T-helper 22 cell (primary cell): ENCODE results near the gene SLC25A13.
"Not testable (repeated sequence)": the region's sequence is repeated elsewhere in the genome, so short reads cannot be mapped to it uniquely, and the experiment has no call there.

Source experiments
- DNase-seq: peaks from one replicate; pipeline ENCODE4 v3.0.0-alpha.2; 2020; ENCODE audit warnings: low read depth

The SLC25A13 gene

DNA sequence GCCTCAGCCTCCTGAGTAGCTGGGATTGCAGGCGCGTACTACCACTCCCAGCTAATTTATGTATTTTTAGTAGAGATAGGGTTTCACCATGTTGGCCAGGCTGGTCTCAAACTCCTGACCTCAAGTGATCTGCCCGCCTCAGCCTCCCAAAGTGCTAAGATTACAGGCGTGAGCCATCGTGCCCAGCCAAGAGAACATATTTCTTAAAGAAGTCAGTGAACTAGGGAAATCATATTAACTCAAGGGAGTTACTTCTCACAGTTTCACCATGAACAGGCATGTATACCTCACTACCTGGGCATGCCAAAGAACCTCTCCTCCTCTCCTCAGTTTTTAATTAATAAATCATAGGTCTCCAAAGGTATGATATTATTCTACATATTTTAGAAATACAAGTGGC is 24.5 kb downstream of the SLC25A13 start:
- DNase-seq: not testable (repeated sequence)

DNA sequence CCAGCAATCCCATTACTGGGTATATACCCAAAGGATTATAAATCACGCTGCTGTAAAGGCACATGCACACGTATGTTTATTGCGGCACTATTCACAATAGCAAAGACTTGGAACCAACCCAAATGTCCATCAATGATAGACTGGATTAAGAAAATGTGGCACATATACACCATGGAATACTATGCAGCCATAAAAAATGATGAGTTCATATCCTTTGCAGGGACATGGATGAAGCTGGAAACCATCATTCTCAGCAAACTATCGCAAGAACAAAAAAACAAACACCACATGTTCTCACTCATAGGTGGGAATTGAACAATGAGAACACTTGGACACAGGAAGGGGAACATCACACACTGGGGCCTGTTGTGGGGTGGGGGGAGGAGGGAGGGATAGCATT is 28.0 kb downstream of the SLC25A13 start:
- DNase-seq: not testable (repeated sequence)

DNA sequence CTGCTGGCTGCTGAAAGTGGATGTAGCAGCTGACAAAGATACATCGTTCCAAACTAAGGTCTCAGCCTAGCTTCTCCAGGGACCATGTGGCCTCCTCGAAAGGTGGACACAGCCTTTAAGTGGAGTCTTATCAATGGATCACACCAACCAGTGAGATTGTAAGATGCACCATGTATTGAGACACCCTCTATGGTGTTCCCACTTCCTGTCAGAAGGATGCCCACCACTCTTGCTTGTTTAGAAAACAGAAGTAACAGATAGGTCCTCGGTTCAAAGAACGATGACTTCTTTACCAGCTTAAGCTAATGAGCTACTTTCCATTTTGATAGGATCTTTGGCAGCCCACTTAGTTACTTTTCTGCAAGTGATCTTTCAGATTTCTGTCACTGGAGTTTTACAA is 34.3 kb downstream of the SLC25A13 start:
- no peak for DNase-seq

DNA sequence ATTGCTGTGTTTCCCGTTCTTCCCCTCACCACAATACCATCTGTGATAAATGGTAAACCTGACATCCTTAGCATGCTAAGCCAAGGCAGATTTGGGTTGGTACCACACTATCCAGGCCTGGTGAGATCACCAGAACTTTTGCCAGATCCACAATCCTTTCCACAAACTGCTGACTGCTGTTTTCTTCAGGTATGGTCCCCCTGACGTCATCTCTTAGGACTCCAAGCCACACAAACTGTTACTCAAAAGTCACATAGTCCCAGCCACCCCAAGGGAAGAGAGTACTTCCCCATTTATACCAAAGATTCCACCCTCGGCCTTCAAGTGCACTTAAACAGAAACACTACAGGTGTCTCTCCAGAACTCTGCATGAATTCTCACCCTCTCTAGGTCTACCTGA is 34.8 kb downstream of the SLC25A13 start:
- no peak for DNase-seq

DNA sequence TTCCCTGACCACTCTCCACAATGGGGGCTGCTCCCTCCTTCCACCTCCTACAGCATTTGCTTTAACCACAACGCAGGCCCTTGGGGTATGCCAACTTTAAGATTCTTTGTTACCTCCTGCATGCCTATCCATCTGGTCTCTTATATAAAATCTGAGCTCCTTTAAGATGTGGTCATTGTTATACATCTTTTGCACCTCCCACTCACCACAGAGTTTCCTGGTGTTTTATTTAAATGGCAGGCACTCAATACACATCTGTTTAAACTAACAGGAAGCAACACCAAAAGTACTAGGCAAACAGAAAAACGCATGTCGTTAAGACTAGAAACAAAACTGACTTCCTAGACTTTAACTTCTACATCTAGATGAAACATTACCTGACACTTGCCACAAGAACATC is 36.3 kb downstream of the SLC25A13 start:
- DNase-seq: peak; percentile 1

DNA sequence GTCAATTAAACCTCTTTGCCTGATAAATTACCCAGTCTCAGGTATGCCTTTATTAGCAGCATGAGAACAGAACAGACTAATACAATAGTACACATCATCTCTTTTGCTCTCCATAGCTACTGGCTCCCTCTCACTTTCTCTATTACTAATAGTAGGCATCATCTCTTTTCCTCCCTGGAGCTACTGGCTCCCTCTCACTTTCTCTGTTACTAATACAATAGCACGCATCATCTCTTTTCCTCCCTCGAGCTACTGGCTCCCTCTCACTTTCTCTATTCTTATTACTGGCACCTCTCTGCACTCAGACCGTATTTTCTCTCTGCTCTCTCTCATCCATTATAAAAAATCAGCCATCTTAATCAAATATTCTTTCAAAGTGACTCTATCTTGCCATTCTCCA is 37.1 kb downstream of the SLC25A13 start:
- DNase-seq: no peak

DNA sequence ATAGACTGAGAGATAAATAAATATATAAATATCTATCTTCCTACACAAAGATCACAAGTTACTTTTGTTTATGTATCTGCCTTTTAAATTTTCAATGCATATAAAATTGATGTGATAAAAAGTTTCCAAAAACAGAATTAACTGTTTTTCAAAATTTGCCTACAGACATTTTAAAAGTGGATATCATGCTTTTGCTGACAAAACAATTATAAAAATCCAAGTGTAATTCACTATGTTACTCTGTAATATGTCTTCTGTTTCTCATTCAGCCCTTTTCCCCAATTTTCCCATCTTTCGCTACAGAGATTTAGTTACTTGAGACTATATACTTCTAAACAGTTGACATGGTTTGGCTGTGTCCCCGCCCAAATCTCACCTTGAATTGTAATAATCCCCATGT is 37.7 kb downstream of the SLC25A13 start:
- DNase-seq: no peak

DNA sequence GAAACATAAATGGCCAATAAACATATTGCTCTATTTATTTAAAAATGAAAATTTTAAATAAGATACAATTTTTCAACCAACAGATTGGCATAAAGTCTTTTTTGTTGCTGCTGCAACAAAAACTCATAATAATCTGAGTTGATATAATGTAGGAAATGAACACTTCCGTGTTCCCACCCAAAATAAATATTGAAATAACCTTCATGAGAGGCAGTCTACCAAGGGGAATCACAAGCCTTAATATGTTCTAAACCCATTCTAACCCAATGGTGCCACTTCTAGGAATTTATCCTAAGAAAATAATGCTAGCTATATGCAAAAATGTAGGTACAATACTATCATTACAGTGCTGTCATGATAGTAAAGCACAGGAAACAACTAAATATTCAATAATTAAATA is 39.1 kb downstream of the SLC25A13 start:
- no peak for DNase-seq

DNA sequence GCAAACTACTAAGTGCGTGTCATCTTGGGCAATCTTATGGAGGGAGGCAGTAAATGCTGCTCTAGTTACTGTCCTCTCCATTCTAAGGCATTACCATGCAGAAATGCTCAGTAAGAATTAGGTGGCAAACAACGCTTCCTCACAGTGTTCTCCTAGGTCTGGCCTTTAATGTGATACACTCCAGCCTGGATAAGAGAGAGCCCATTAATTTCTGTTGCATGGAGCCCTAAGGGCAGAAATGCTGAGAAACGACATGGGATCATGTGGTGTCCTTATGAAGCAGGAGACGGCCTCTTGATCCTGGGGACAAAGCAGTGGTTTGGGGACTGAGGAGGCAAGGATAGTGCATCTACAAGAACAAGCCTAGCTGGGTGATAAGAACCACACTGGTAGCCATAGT is 44.0 kb downstream of the SLC25A13 start:
- DNase-seq: no peak

DNA sequence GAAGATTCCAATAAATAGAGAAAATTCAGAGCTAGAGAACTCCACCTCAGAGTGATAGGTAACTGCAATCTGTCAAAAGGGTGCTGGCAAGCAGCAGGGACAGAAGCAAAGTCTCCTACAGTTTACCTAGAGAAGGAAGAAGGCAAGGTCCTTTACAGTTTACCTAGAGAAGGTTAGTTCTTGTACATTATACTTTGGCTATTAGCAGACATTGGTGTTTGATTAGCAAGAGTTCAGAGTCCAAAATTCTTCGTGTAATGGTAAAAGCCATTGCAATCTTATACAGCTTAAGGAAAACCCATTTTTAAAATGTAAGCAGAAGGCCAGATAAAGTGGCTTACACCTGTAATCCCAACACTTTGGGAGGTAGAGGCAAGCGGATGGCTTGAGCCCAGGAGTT is 45.9 kb downstream of the SLC25A13 start:
- DNase-seq: no peak

DNA sequence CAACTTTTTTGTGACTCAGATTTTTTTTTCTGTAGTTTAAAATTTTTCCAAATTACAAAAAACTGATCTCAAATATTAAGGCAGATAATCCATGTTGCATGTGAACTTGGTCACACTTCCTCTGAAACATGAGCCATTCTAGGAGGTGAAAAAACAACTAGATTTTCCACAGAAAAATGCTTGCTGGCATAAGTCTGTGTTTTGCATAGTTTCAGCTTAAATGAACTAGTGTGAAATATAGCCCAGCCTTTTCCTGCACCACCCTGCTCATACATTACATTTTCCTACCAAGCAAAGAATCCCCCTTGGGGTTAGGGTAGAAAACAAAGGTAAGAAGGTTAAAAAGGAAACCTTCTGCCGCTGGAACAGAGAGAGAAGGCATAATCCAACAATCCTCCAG is 48.2 kb downstream of the SLC25A13 start:
- DNase-seq: no peak

DNA sequence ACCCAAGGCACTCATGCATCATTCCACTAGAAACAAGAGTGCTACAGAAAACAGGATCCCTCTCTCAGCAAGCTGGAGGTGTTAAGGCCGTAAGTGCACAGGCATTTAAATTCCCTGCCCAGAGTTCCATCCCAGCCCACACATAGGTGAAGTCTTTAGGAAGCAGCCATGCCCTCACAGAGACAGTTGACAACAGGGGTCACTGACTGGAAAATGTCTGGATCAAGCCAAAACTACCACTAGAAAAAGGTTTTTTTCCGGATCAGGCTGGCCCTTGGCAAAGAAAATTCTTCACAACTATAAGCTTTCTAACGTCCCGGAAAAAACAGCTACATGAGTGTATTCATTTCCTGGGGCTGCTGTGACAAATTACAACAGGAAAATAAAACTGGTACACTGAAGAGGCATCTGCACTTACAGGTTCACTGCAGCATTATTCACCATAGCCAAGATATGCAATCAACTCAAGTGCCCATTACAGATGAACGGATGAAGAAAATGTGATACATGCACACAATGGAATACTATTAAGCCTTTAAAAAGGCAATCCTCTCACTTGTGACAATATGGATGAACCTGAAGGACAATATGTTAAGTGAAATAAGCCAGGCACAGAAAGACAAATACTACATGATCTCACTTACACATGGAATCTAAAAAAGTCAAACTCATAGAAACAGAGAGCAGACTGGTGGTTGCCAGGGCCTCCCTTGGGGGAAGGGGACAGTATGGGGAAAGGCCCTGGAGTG is 52.5 kb downstream of the SLC25A13 start:
- no peak for DNase-seq

DNA sequence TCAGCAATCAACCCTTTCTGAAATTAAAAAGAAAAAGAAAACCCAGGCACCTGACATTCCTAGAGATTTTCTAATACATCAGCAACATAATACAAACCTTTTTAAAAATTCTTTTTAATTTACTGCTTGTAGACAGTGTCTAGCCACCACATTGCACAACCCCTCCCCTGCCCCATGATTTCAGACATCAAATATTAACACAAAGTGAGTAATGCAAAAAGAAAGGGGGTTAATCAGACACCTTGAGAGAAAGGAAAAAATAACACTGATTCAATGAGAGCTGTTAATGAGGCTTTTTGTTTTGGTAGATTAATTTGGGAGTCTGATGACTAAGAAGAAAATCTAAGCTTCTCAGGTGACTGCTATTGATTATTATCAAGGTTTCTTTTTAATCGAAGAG is 55.3 kb downstream of the SLC25A13 start:
- no peak for DNase-seq

DNA sequence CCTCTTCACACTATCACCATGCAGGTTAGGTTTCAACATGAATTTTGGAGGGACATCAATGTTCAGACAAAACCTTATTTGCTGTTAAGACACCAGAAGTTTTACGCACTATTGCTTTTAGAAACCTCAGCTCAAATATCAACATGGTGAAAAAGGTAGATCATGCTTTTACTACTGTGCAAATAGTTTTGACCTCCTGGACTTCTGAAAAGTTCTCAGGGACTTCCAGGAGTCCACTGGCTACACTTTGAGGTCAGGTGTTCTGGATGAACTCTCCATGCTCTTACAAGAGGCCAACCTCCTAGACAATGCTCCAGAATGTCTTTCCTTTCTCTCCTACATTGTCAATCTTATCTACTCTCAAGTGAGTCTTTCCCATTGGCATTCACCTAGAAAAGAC is 55.9 kb downstream of the SLC25A13 start:
- DNase-seq: no peak

DNA sequence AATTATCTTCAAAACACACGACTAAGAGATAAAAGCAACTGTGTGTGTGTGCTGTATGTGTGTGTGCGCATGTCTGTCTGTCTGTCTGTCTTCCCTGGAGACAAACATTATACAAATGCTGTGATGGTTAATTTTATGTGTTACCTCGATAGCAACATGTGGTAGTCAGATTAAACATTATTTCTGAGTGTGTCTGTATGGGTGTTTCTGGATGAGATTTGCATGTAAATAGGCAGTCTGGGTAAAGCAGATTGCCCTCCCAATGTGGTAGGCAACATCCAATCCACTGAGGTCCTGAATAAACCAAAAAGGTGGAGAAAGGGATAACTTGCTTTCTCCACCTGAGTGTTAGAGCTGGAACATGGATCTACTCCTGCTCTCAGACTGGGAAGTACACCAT is 67.9 kb downstream of the SLC25A13 start:
- no peak for DNase-seq

DNA sequence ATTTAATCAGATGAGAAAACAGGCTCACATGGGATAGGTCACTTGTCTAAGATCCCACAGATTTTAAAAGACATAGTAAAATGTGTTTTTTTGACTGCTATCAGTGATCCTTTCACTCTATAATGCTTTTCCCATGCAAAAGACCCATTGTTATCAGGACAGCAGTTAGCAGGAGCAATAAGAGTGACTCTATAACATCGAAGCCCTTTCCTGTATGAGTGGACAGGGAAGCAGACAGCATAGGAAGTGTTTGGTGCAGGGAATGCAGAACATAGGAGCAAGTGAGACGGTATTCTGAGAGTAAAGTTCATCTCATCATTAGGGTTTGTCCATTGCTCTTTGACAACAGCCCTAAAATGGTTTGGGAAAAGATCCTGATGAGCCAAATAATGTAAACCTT is 68.5 kb downstream of the SLC25A13 start:
- DNase-seq: no peak

DNA sequence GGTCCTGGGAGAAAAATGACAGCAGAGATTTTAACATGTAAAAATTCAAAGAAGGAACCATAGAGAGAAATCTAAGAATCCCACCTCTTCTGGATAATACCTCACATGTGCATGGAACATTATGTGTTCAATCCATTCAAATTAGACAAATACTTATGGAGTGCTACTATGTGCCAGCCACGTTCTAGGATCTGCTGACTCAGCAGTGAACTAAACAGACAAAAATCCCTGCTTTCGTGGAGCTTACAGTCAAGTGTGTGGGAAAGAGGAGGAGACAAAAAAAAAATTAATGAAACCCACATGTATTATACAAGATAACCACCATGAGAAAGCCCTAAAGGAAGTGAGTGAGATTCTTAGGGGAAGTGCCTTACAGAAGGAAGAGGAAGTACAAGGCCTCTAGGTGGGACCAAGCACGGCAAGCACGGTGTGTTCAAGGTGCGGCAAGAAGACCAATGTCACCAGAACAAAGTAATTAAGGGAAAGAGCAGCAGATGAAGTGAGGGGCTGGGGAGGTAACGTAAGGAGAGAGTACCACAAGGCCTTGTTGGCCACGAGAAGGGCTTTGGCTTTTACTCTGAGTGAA is 71.0 kb downstream of the SLC25A13 start:
- DNase-seq: no peak

DNA sequence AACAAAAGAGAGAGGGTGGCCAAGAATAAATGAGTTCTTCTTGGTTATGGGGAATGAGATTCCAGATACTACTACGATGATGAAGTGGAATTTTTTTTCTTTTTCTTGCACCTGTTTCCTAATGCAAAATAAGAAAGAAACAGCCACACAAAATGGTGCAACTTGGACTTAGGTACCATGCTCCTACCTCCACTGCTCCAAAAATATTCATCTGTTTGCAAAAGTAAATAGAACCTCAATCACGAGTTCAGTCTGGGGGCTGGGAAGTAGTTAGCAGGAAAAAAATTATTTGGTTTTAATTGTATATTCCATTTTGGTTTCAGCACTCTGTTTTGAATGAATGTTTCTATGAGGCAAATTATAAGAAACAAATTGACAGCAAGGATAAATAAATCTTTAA is 73.5 kb downstream of the SLC25A13 start:
- DNase-seq: no peak

DNA sequence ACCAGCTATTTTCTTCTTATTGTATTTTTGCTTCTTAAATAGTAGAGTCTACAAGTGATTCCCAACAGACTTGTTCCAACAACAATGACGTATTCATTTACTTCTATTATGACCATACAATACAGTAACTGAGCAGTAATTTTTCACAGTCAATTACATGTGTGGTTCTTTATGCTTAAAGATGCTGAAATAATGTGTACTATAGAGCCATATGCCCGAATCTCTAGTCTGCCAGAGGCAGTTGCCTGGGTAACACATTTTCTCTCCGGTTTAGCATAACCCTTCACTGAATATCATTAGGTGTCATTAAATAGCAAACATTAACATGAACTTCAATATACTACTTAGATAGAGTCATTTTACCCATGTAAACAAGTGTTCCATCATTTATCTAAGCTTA is 75.0 kb downstream of the SLC25A13 start:
- DNase-seq: no peak

DNA sequence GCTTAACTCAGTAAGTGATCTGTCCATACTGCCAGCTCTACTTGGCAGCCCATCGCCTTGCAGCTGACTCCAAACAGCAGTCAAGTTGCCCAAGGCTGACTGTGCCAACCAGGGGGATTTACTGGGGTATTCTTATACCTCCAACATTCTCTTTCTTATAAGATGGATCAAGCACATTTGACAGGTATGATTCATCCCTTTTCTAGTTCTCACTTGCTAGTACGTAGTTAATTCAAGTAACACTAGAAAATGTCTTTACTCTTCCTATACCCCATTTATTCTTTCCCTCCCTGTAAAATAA is 77.0 kb downstream of the SLC25A13 start:
- no peak for DNase-seq

DNA sequence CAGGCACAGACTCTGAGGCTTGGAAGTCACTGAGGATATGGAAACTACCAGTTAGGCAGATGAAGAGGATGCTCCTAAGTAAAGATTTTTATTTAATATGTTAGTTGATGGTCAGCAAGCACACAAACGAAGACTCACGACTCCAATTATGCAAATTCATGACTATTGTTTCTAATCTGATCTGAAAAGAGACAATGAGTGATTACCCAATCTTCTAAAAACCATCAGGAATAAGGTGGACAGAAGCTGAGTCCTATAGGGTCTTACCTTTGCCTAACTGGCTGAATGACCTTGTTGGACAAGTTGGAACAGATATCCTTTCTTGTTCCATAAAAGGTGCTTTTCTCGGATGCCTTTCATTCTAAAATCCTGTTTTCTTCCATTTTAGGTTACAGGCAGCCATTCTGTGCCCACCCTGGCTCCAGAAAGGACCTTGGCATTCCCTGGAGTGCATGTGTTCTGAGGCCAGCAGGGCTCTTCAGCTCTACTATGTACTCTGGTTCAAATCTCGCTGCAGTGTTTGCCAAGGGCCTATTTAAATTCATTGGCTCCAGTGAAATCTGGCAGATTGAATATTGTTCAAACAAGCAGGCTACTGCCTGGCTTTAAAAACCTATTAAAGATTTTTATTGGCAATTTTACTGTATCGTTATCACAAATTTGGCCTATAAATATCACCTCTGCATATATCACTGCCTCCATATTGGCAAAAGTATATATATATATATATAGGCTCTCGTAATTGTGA is 77.5 kb downstream of the SLC25A13 start:
- no peak for DNase-seq

DNA sequence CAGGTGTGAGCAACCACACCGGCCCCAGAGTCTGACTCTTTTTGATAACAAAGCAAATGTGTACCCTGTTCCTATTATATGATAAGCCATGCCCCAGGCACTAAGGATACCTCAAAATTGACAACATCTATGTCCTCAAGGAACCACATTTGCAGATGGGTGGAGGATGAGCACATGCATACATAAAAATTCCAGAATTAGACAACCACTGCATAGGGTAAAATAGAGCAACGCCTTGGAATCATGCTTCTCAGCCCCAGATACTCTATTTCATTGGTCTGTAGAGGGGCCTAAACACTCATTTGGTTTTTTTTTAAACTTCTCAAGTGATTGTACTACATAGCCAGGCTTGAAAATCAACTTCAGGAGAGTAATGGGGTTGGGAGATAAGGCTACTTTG is 78.7 kb downstream of the SLC25A13 start:
- no peak for DNase-seq

DNA sequence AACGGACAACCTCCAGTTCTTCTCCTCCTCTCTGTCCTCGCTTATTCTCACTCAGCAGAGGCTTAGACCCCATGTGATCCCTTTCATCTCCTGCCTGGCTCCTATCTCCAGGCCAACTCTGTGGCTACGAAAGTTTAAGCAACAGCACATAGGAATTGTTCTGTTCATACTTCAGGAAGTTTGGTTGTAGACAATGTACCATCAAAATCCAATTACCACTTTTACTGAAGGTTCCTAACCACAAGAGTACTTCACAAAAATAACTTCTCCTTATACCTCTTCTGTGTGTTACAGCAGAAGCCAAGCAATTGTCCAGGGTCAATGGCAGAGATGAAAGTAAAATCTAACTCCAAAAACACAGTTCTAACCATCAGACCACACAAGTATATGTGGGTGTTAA is 80.0 kb downstream of the SLC25A13 start:
- DNase-seq: no peak
